ENCODE measurements around the gene KCNC1. TPM values are rescaled to one million over a fixed set of nuclear protein-coding genes. Genes with fewer than 3 reads are reported as not detected.
A peak's percentile ranks its signal among the peaks of the same experiment; 100 is the strongest.

Gene KCNC1
- total RNA-seq, 2 experiments from 2014 or later, result not detected

GRCh38 chr11:17719028-17719937 lies 15.3 kb upstream of the KCNC1 start, which contains the start of gene MYOD1:
Gene MYOD1, plus strand, starts transcription at chr11:17719571. Its CDS starts 212 bp downstream, at chr11:17719783.
- intact Hi-C loops (cut with micrococcal nuclease), result no loop called here
- no peak within 1 kb of the TSS for H3K27ac Mint-ChIP-seq
- ChIA-PET CTCF (interaction anchor here (0.8 to 1.6 kb wide), 2 partner anchors 12 to 120 kb away, joined by 3 to 5 read pairs; no protein-coding TSS in a partner anchor), POLR2A (no interaction called here)
- H3K9me3 Mint-ChIP-seq, result no peaks in the 10 kb centered on the region
- peaks cover 30% of the 10 kb centered on the region for H3K27me3 Mint-ChIP-seq
- no peak for DNase-seq
- no peak within 1 kb of the TSS for H3K4me3 Mint-ChIP-seq
- no peaks in the 10 kb centered on the region for H3K4me1 Mint-ChIP-seq (ENCODE audit: low read depth)
- H3K36me3 Mint-ChIP-seq, result no peaks in the 10 kb centered on the region

- Mint-ChIP-seq H3K4me1 (ENCODE audit: low read depth) (no peaks in the 10 kb centered on the region), H3K9me3 (no peaks in the 10 kb centered on the region), H3K4me3 (no peak overlapping the region), H3K36me3 (no peaks in the 10 kb centered on the region), H3K27ac (no peak overlapping the region), H3K27me3 (peaks cover 32% of the 10 kb centered on the region)
- POLR2A ChIA-PET, result no interaction called here
- intact Hi-C loops (cut with micrococcal nuclease), result no loop called here
- CTCF ChIA-PET, result interaction anchor here (1.2 to 1.3 kb wide), 2 partner anchors 11 to 119 kb away, joined by 3 to 4 read pairs; no protein-coding TSS in a partner anchor
- DNase-seq, result no peak
Observed at GRCh38 chr11:17719938-17720795, 14.4 kb upstream of the KCNC1 start.

- DNase-seq, result no peak
- Mint-ChIP-seq H3K4me3 (no peak overlapping the region), H3K4me1 (ENCODE audit: low read depth) (no peaks in the 10 kb centered on the region), H3K27me3 (peaks cover 32% of the 10 kb centered on the region), H3K36me3 (no peaks in the 10 kb centered on the region), H3K27ac (no peak overlapping the region), H3K9me3 (no peaks in the 10 kb centered on the region)
- intact Hi-C loops (cut with micrococcal nuclease), result no loop called here
- ChIA-PET CTCF (interaction anchor here (1.2 to 1.3 kb wide), 2 partner anchors 11 to 120 kb away, joined by 3 to 4 read pairs; no protein-coding TSS in a partner anchor), POLR2A (no interaction called here)
Observed at GRCh38 chr11:17720796-17721171, 13.8 kb upstream of the KCNC1 start.

GRCh38 chr11:17721242-17721999 lies 13.2 kb upstream of the KCNC1 start:
- H3K4me1 Mint-ChIP-seq (ENCODE audit: low read depth), result no peaks in the 10 kb centered on the region
- ChIA-PET CTCF (interaction anchor here (1.3 to 1.6 kb wide), 2 partner anchors 10 to 121 kb away, joined by 3 to 4 read pairs; no protein-coding TSS in a partner anchor), POLR2A (no interaction called here)
- H3K4me3 Mint-ChIP-seq, result no peak overlapping the region
- intact Hi-C loops (cut with micrococcal nuclease), result no loop called here
- H3K36me3 Mint-ChIP-seq, result no peaks in the 10 kb centered on the region
- peaks cover 32% of the 10 kb centered on the region for H3K27me3 Mint-ChIP-seq
- no peak for DNase-seq
- H3K27ac Mint-ChIP-seq, result no peak overlapping the region
- H3K9me3 Mint-ChIP-seq, result no peaks in the 10 kb centered on the region

GRCh38 chr11:17722000-17722643 lies 12.5 kb upstream of the KCNC1 start:
- Mint-ChIP-seq H3K36me3 (no peaks in the 10 kb centered on the region), H3K4me3 (no peak overlapping the region), H3K9me3 (no peaks in the 10 kb centered on the region), H3K27me3 (peaks cover 32% of the 10 kb centered on the region), H3K27ac (no peak overlapping the region), H3K4me1 (ENCODE audit: low read depth) (no peaks in the 10 kb centered on the region)
- DNase-seq, result no peak
- CTCF ChIA-PET, result interaction anchor here (1.6 kb wide), 1 partner anchor 9 kb away, joined by 4 read pairs; no protein-coding TSS in a partner anchor
- intact Hi-C loops (cut with micrococcal nuclease), result no loop called here
- POLR2A ChIA-PET, result interaction anchor here (0.7 kb wide), 1 partner anchor 13 kb away, joined by 3 read pairs; no protein-coding TSS in a partner anchor

GRCh38 chr11:17724020-17724908 lies 10.3 kb upstream of the KCNC1 start:
- intact Hi-C loops (cut with micrococcal nuclease), result no loop called here
- ChIA-PET CTCF (no interaction called here), POLR2A (no interaction called here)
- H3K9me3 Mint-ChIP-seq, result no peaks in the 10 kb centered on the region
- no peak overlapping the region for H3K27ac Mint-ChIP-seq
- no peak overlapping the region for H3K4me3 Mint-ChIP-seq
- no peaks in the 10 kb centered on the region for H3K36me3 Mint-ChIP-seq
- DNase-seq, result no peak
- H3K4me1 Mint-ChIP-seq (ENCODE audit: low read depth), result no peaks in the 10 kb centered on the region
- H3K27me3 Mint-ChIP-seq, result peaks cover 37% of the 10 kb centered on the region

- Mint-ChIP-seq H3K27ac (no peak overlapping the region), H3K4me3 (no peak overlapping the region), H3K27me3 (peaks cover 40% of the 10 kb centered on the region), H3K4me1 (ENCODE audit: low read depth) (no peaks in the 10 kb centered on the region), H3K9me3 (no peaks in the 10 kb centered on the region), H3K36me3 (no peaks in the 10 kb centered on the region)
- ChIA-PET POLR2A (no interaction called here), CTCF (no interaction called here)
- intact Hi-C loops (cut with micrococcal nuclease), result no loop called here
- no peak for DNase-seq
Observed at GRCh38 chr11:17725174-17725573, 9.4 kb upstream of the KCNC1 start.

- Mint-ChIP-seq H3K4me1 (ENCODE audit: low read depth) (peaks cover 5% of the 10 kb centered on the region), H3K9me3 (no peaks in the 10 kb centered on the region), H3K27ac (no peak overlapping the region), H3K36me3 (no peaks in the 10 kb centered on the region), H3K27me3 (peaks cover 39% of the 10 kb centered on the region), H3K4me3 (no peak overlapping the region)
- ChIA-PET POLR2A (no interaction called here), CTCF (interaction anchor here (0.8 to 6.7 kb wide), 20 partner anchors 10 to 296 kb away, joined by 3 to 168 read pairs (median 6); partner anchors contain the start of gene MYOD1)
- intact Hi-C loops (cut with micrococcal nuclease), result no loop called here
- no peak for DNase-seq
Observed at GRCh38 chr11:17730137-17730536, 4.4 kb upstream of the KCNC1 start.

GRCh38 chr11:17730608-17731462 lies 3.7 kb upstream of the KCNC1 start:
- no peaks in the 10 kb centered on the region for H3K9me3 Mint-ChIP-seq
- POLR2A ChIA-PET, result no interaction called here
- peaks cover 5% of the 10 kb centered on the region for H3K4me1 Mint-ChIP-seq (ENCODE audit: low read depth)
- H3K4me3 Mint-ChIP-seq, result no peak overlapping the region
- intact Hi-C loops (cut with micrococcal nuclease), result loop anchor here (1.0 kb wide), 2 partner anchors 132 to 248 kb away; no protein-coding TSS in a partner anchor
- peak; percentile 80 for DNase-seq
- no peak overlapping the region for H3K27ac Mint-ChIP-seq
- CTCF ChIA-PET, result interaction anchor here (0.5 to 6.7 kb wide), 48 partner anchors 9 to 991 kb away, joined by 3 to 168 read pairs (median 4); partner anchors contain the start of genes MYOD1 and SAAL1
- no peaks in the 10 kb centered on the region for H3K36me3 Mint-ChIP-seq
- H3K27me3 Mint-ChIP-seq, result peaks cover 39% of the 10 kb centered on the region

GRCh38 chr11:17733261-17733660 lies 1.3 kb upstream of the KCNC1 start:
- Mint-ChIP-seq H3K27me3 (peaks cover 51% of the 10 kb centered on the region), H3K4me3 (no peak overlapping the region), H3K9me3 (no peaks in the 10 kb centered on the region), H3K27ac (no peak overlapping the region), H3K4me1 (ENCODE audit: low read depth) (peaks cover 7% of the 10 kb centered on the region), H3K36me3 (no peaks in the 10 kb centered on the region)
- no peak for DNase-seq
- intact Hi-C loops (cut with micrococcal nuclease), result no loop called here
- CTCF ChIA-PET, result interaction anchor here (1.1 to 6.7 kb wide), 2 partner anchors 134 to 246 kb away, joined by 3 to 168 read pairs; no protein-coding TSS in a partner anchor
- POLR2A ChIA-PET, result no interaction called here

Measured in activated CD4-positive, alpha-beta memory T cell treated with anti-CD3 and anti-CD28 coated beads for 36 hours (primary cell).